CD4-positive, CD25-positive, alpha-beta regulatory T cell (primary cell): ENCODE data around the gene ZMAT2. TPM values are rescaled to one million over a fixed set of nuclear protein-coding genes. Genes with fewer than 3 reads are reported as not detected.
"Not testable (repeated sequence)": the region's sequence is repeated elsewhere in the genome, so short reads cannot be mapped to it uniquely, and the experiment has no call there.

Experiments
- ATAC-seq, 2 donors: fragments of 150-1000 bp; cut with Tn5 transposase; one replicate each; pipeline ENCODE4 v1.10.0; 2021; ENCODE audit warnings: low read depth in 2 of 2, moderate number of reproducible peaks in 2 of 2, moderate library complexity in 1 of 2
- DNase-seq, 3 donors: peaks; one replicate each; pipeline versions ENCODE4 v3.0.0 to v3.0.0-alpha.2; 2012 to 2022; ENCODE audit warnings: mixed read lengths in 1 of 3
- H3K27ac ChIP-seq: one replicate; pipeline ENCODE4 v1.7.0; 2013; ENCODE audit warnings: mild to moderate bottlenecking, low read length; ENCODE audit not compliant: insufficient read depth, poor library complexity, severe bottlenecking
- H3K27me3 ChIP-seq: one replicate; pipeline ENCODE4 v1.7.0; 2013; ENCODE audit warnings: low read length; ENCODE audit not compliant: control insufficient read depth, insufficient read depth
- H3K36me3 ChIP-seq: one replicate; pipeline ENCODE4 v1.7.0; 2013; ENCODE audit warnings: mild to moderate bottlenecking, low read length, moderate library complexity; ENCODE audit not compliant: control insufficient read depth, insufficient read depth
- H3K4me1 ChIP-seq: 2 replicates; pipeline ENCODE4 v1.7.0; 2013; ENCODE audit warnings: mild to moderate bottlenecking, low read length; ENCODE audit not compliant: insufficient read depth, control insufficient read depth, poor library complexity, severe bottlenecking
- H3K4me3 ChIP-seq: one replicate; pipeline ENCODE4 v1.7.0; 2013; ENCODE audit warnings: low read depth, mild to moderate bottlenecking, low read length, moderate library complexity
- H3K9me3 ChIP-seq, 2 experiments: 1 replicate in 1 of 2; 2 replicates in 1 of 2; pipeline ENCODE4 v1.7.0; 2013; ENCODE audit warnings: low read length in 2 of 2, mild to moderate bottlenecking in 1 of 2, moderate library complexity in 1 of 2; ENCODE audit not compliant: control insufficient read depth in 2 of 2
- H3K27ac Mint-ChIP-seq, 3 donors: one replicate each; pipeline ENCODE4 v1.8.0; 2020 to 2022; ENCODE audit warnings: mild to moderate bottlenecking in 3 of 3, mixed read lengths in 3 of 3, moderate library complexity in 2 of 3
- H3K27me3 Mint-ChIP-seq: one replicate; pipeline ENCODE4 v1.8.0; 2022; ENCODE audit warnings: mild to moderate bottlenecking, mixed read lengths
- H3K36me3 Mint-ChIP-seq: one replicate; pipeline ENCODE4 v1.8.0; 2020; ENCODE audit warnings: mixed read lengths
- H3K4me1 Mint-ChIP-seq, 4 donors: one replicate each; pipeline ENCODE4 v1.8.0; 2020 to 2022; ENCODE audit warnings: mixed read lengths in 4 of 4, mild to moderate bottlenecking in 1 of 4
- H3K4me3 Mint-ChIP-seq, 4 donors: one replicate each; pipeline ENCODE4 v1.8.0; 2020 to 2022; ENCODE audit warnings: mild to moderate bottlenecking in 4 of 4, mixed read lengths in 4 of 4, moderate library complexity in 3 of 4
- H3K9me3 Mint-ChIP-seq, 7 donors: one replicate each; pipeline ENCODE4 v1.8.0; 2020 to 2022; ENCODE audit warnings: mixed read lengths in 7 of 7, mild to moderate bottlenecking in 3 of 7, moderate library complexity in 2 of 7
- polyA plus RNA-seq, 4 donors: library from polyadenylated mRNA; unstranded; fragments of 300-500 nt; fragmentation: Illumina TruSeq; gene quantifications; one replicate each; pipeline ENCODE4 v1.2.3, GENCODE V29; 2021
- total RNA-seq: library from RNA; stranded (reverse); gene quantifications from one replicate; pipeline ENCODE4 v1.2.3, GENCODE V29; 2022

ZMAT2 gene
- total and polyA plus RNA-seq, 5 donors from 2014 or later, result 48.5 to 97.5 (median 84.6) TPM

- Histone ChIP-seq H3K36me3 (peaks cover 37% of the 10 kb centered on the region), H3K4me3 (peak within 1 kb of the TSS; percentile 92), H3K27me3 (no peaks in the 10 kb centered on the region), H3K9me3 (no peaks in the 10 kb centered on the region), H3K4me1 (peaks cover 30% of the 10 kb centered on the region), H3K27ac (peak within 1 kb of the TSS; percentile 87)
- Mint-ChIP-seq H3K4me1 (peaks cover 18 to 58% (median 46%) of the 10 kb centered on the region in 4 donors), H3K9me3 (peaks cover 0 to 1% (median 0%) of the 10 kb centered on the region in 7 donors), H3K4me3 (peak within 1 kb of the TSS; percentile 91 to 99 (median 96)), H3K36me3 (peaks cover 26% of the 10 kb centered on the region), H3K27me3 (no peaks in the 10 kb centered on the region), H3K27ac (peak within 1 kb of the TSS; percentile 97 to 100 (median 98))
- ATAC-seq (peak; percentile 95 to 98), DNase-seq (peak; percentile 77 to 92 (median 82))
These were observed 9.0 kb upstream of the ZMAT2 start, which contains the start of the genes HARS1 and HARS2 for GRCh38 chr5:140690941-140691924. TSS of gene HARS1 (minus strand) at chr5:140691370. CDS start at chr5:140691304, 66 bp downstream. TSS of gene HARS2 (plus strand) at chr5:140691455. CDS start at chr5:140691649, 194 bp downstream.

- DNase-seq (no peak), ATAC-seq (no peak)
- Histone ChIP-seq H3K27ac (no peak overlapping the region), H3K36me3 (peaks cover 57% of the 10 kb centered on the region), H3K4me3 (no peak overlapping the region), H3K27me3 (no peaks in the 10 kb centered on the region), H3K4me1 (peaks cover 27% of the 10 kb centered on the region), H3K9me3 (no peaks in the 10 kb centered on the region)
- Mint-ChIP-seq H3K9me3 (peaks cover 0 to 1% (median 0%) of the 10 kb centered on the region in 7 donors), H3K4me3 (peak overlapping the region in 2 of 4 donors; percentile 62 to 84), H3K4me1 (peaks cover 8 to 44% (median 37%) of the 10 kb centered on the region in 4 donors), H3K36me3 (peaks cover 46% of the 10 kb centered on the region), H3K27ac (peak overlapping the region in 2 of 3 donors; percentile 15 to 69), H3K27me3 (no peaks in the 10 kb centered on the region)
These were observed 6.0 kb upstream of the ZMAT2 start for GRCh38 chr5:140694276-140694675.

GRCh38 chr5:140696891-140697492 lies 3.3 kb upstream of the ZMAT2 start:
- no peak for ATAC-seq
- Mint-ChIP-seq H3K9me3 (no peaks in the 10 kb centered on the region), H3K4me1 (peaks cover 14 to 43% (median 33%) of the 10 kb centered on the region in 4 donors), H3K4me3 (peak overlapping the region in 1 of 4 donors; percentile 41), H3K36me3 (peaks cover 53% of the 10 kb centered on the region), H3K27ac (peak overlapping the region in 1 of 3 donors; percentile 44), H3K27me3 (no peaks in the 10 kb centered on the region)
- Histone ChIP-seq H3K36me3 (peaks cover 63% of the 10 kb centered on the region), H3K4me1 (peaks cover 28% of the 10 kb centered on the region), H3K4me3 (no peak overlapping the region), H3K9me3 (no peaks in the 10 kb centered on the region), H3K27me3 (no peaks in the 10 kb centered on the region), H3K27ac (no peak overlapping the region)
- no peak for DNase-seq

GRCh38 chr5:140707812-140708211 lies 7.6 kb downstream of the ZMAT2 start:
- H3K27me3 Mint-ChIP-seq, result peaks cover 10% of the 10 kb centered on the region
- H3K9me3 ChIP-seq, result no peaks in the 10 kb centered on the region
- H3K4me1 ChIP-seq, result no peaks in the 10 kb centered on the region
- H3K9me3 Mint-ChIP-seq, result peaks cover 0 to 8% (median 0%) of the 10 kb centered on the region in 7 donors
- H3K27ac ChIP-seq, result no peak overlapping the region
- no peak for DNase-seq
- H3K36me3 ChIP-seq, result peaks cover 37% of the 10 kb centered on the region
- H3K36me3 Mint-ChIP-seq, result peaks cover 32% of the 10 kb centered on the region
- H3K4me1 Mint-ChIP-seq, result peaks cover 15 to 44% (median 24%) of the 10 kb centered on the region in 4 donors
- no peak for ATAC-seq
- H3K4me3 ChIP-seq, result no peak overlapping the region
- no peaks in the 10 kb centered on the region for H3K27me3 ChIP-seq
- H3K4me3 Mint-ChIP-seq, result peak overlapping the region in 2 of 4 donors; percentile 45 to 59
- H3K27ac Mint-ChIP-seq, result peak overlapping the region in 1 of 3 donors; percentile 32

- peaks cover 29% of the 10 kb centered on the region for H3K36me3 ChIP-seq
- not testable (repeated sequence) for H3K9me3 ChIP-seq, H3K4me3 ChIP-seq, H3K27me3 ChIP-seq, H3K4me1 ChIP-seq, DNase-seq, H3K9me3 Mint-ChIP-seq, ATAC-seq, H3K27ac ChIP-seq
- peak overlapping the region in 1 of 3 donors; percentile 99 for H3K27ac Mint-ChIP-seq
- peak overlapping the region; percentile 68 to 100 (median 98) for H3K4me3 Mint-ChIP-seq
- peaks cover 17 to 44% (median 25%) of the 10 kb centered on the region in 4 donors for H3K4me1 Mint-ChIP-seq
- peaks cover 30% of the 10 kb centered on the region for H3K36me3 Mint-ChIP-seq
- H3K27me3 Mint-ChIP-seq, result peaks cover 10% of the 10 kb centered on the region
These were observed 8.5 kb downstream of the ZMAT2 start for GRCh38 chr5:140708787-140709186.

GRCh38 chr5:140710899-140711552 lies 10.8 kb downstream of the ZMAT2 start:
- Mint-ChIP-seq H3K27me3 (peaks cover 10% of the 10 kb centered on the region), H3K4me1 (peaks cover 16 to 36% (median 23%) of the 10 kb centered on the region in 4 donors), H3K27ac (peak overlapping the region; percentile 97 to 100 (median 99)), H3K9me3 (peaks cover 0 to 8% (median 0%) of the 10 kb centered on the region in 7 donors), H3K36me3 (peaks cover 12% of the 10 kb centered on the region), H3K4me3 (peak overlapping the region; percentile 94 to 100 (median 98))
- DNase-seq (peak; percentile 75 to 95 (median 94)), ATAC-seq (peak; percentile 87)
- H3K9me3 ChIP-seq, result no peaks in the 10 kb centered on the region
- peaks cover 7% of the 10 kb centered on the region for H3K36me3 ChIP-seq
- H3K4me3 ChIP-seq, result peak overlapping the region; percentile 93
- H3K4me1 ChIP-seq, result no peaks in the 10 kb centered on the region
- H3K27ac ChIP-seq, result peak overlapping the region; percentile 96
- H3K27me3 ChIP-seq, result no peaks in the 10 kb centered on the region

GRCh38 chr5:140711794-140712193 lies 11.5 kb downstream of the ZMAT2 start:
- H3K4me3 Mint-ChIP-seq, result peak overlapping the region; percentile 94 to 100 (median 98)
- Histone ChIP-seq H3K36me3 (no peaks in the 10 kb centered on the region), H3K4me1 (no peaks in the 10 kb centered on the region), H3K4me3 (peak overlapping the region; percentile 93), H3K27me3 (no peaks in the 10 kb centered on the region), H3K27ac (peak overlapping the region; percentile 96), H3K9me3 (no peaks in the 10 kb centered on the region)
- peaks cover 10% of the 10 kb centered on the region for H3K27me3 Mint-ChIP-seq
- H3K9me3 Mint-ChIP-seq, result peaks cover 0 to 8% (median 0%) of the 10 kb centered on the region in 7 donors
- DNase-seq (no peak), ATAC-seq (no peak)
- H3K4me1 Mint-ChIP-seq, result peaks cover 16 to 36% (median 23%) of the 10 kb centered on the region in 4 donors
- H3K27ac Mint-ChIP-seq, result peak overlapping the region; percentile 97 to 100 (median 99)
- H3K36me3 Mint-ChIP-seq, result peaks cover 6% of the 10 kb centered on the region
